H1 (cell line): Measurements from ENCODE around the gene BLNK. TPM values are rescaled to one million over a fixed set of nuclear protein-coding genes. Genes with fewer than 3 reads are reported as not detected.

Source experiments
- CTCF ChIA-PET: fragments of 300-600 bp; sonication (Branson Sonifier 250); formaldehyde crosslinking; loops from one replicate; lab custom pipeline; 2021; ENCODE audit not compliant: partially characterized antibody; lab: Charles Lee
- POLR2A ChIA-PET: fragments of 300-600 bp; sonication (Branson Sonifier 250); formaldehyde crosslinking; loops from one replicate; lab custom pipeline; 2021; ENCODE audit warnings: inconsistent platforms; ENCODE audit not compliant: partially characterized antibody; lab: Charles Lee
- DNase-seq, 2 experiments: peaks; one replicate each; pipeline versions ENCODE4 v3.0.0 to v3.0.0-alpha.2; 2010 to 2022; ENCODE audit warnings: low spot score in 2 of 2, low read depth in 1 of 2, mixed read lengths in 1 of 2
- FAIRE-seq: peaks from 2 replicates; lab custom pipeline; 2011; peaks lifted over from hg19 to GRCh38; lab: Jason Lieb, UNC
- H2AFZ ChIP-seq: 2 replicates; pipeline ENCODE4 v1.8.1; 2012; ENCODE audit warnings: low read length, inconsistent platforms
- H2AK5ac ChIP-seq: 2 replicates; pipeline ENCODE4 v1.6.1; 2013; ENCODE audit warnings: low read depth, low read length
- H2BK120ac ChIP-seq: replicated peaks from 2 replicates; pipeline ENCODE3; 2013; ENCODE audit warnings: low read depth, low read length, inconsistent platforms
- H2BK12ac ChIP-seq: 2 replicates; pipeline ENCODE4 v1.6.1; 2013; ENCODE audit warnings: low read depth, low read length
- H2BK15ac ChIP-seq: 2 replicates; pipeline ENCODE4 v1.6.1; 2013; ENCODE audit warnings: low read length
- H2BK20ac ChIP-seq: 2 replicates; pipeline ENCODE4 v1.6.1; 2013; ENCODE audit warnings: low read length
- H2BK5ac ChIP-seq: 2 replicates; pipeline ENCODE4 v1.6.1; 2013; ENCODE audit warnings: low read depth, low read length
- H3K14ac ChIP-seq: 2 replicates; pipeline ENCODE4 v1.6.1; 2013; ENCODE audit warnings: inconsistent platforms; ENCODE audit not compliant: insufficient read length
- H3K18ac ChIP-seq: 2 replicates; pipeline ENCODE4 v1.6.1; 2013; ENCODE audit warnings: low read length; ENCODE audit errors: extremely low read depth
- H3K23ac ChIP-seq: 2 replicates; pipeline ENCODE4 v1.6.1; 2013; ENCODE audit warnings: inconsistent platforms; ENCODE audit not compliant: insufficient read length
- H3K23me2 ChIP-seq: 2 replicates; pipeline ENCODE4 v1.6.1; 2013; ENCODE audit warnings: low read depth, low read length
- H3K27ac ChIP-seq: 2 replicates; pipeline ENCODE4 v1.6.1; 2011; ENCODE audit warnings: low read depth, low read length, inconsistent platforms
- H3K27me3 ChIP-seq, 4 experiments: replicated peaks in 1 of 4; 1 replicate in 1 of 4; 2 replicates in 3 of 4; pipeline versions ENCODE4 v1.6.1 to v1.8.1; 2011 to 2013; ENCODE audit warnings: low read length in 3 of 4, mild to moderate bottlenecking in 3 of 4, inconsistent platforms in 2 of 4, mixed read lengths in 2 of 4, moderate library complexity in 1 of 4; ENCODE audit not compliant: control insufficient read depth in 3 of 4, insufficient read depth in 3 of 4; ENCODE audit errors: extremely low read depth in 1 of 4
- H3K36me3 ChIP-seq, 4 experiments: 2 replicates each; pipeline versions ENCODE4 v1.6.1 to v1.8.1; 2011 to 2013; ENCODE audit warnings: mild to moderate bottlenecking in 4 of 4, low read length in 3 of 4, moderate library complexity in 2 of 4, control low read depth in 1 of 4, inconsistent platforms in 1 of 4; ENCODE audit not compliant: insufficient read depth in 4 of 4, control insufficient read depth in 2 of 4
- H3K4ac ChIP-seq: replicated peaks from 2 replicates; pipeline ENCODE3; 2013; ENCODE audit warnings: low read length, low read depth, mixed read lengths, inconsistent platforms; ENCODE audit not compliant: insufficient read length
- H3K4me1 ChIP-seq, 4 experiments: replicated peaks in 1 of 4; 1 replicate in 1 of 4; 2 replicates in 3 of 4; pipeline versions ENCODE4 v1.6.1 to v1.8.1; 2011 to 2013; ENCODE audit warnings: low read length in 3 of 4, inconsistent platforms in 2 of 4, mixed read lengths in 1 of 4; ENCODE audit not compliant: insufficient read depth in 4 of 4, control insufficient read depth in 3 of 4
- H3K4me2 ChIP-seq, 2 experiments: 2 replicates each; pipeline versions ENCODE4 v1.6.1 to v1.8.1; 2011 to 2013; ENCODE audit warnings: low read depth in 2 of 2, low read length in 2 of 2, control low read depth in 1 of 2, inconsistent platforms in 1 of 2, mild to moderate bottlenecking in 1 of 2; ENCODE audit not compliant: insufficient read depth in 1 of 2
- H3K4me3 ChIP-seq, 4 experiments: fragments of 200-600, 300-600 bp in 1 of 4; sonication (generic), shearing (Covaris generic), sonication (Bioruptor Twin) in 1 of 4; 2 replicates each; pipeline versions ENCODE4 v1.5.1 to v1.8.1; 2011 to 2016; ENCODE audit warnings: low read length in 4 of 4, low read depth in 3 of 4, control low read depth in 2 of 4, inconsistent platforms in 2 of 4, mild to moderate bottlenecking in 2 of 4, mixed read lengths in 1 of 4, moderate library complexity in 1 of 4; ENCODE audit not compliant: insufficient read depth in 2 of 4; ENCODE audit errors: extremely low read depth in 1 of 4
- H3K56ac ChIP-seq: replicated peaks from 2 replicates; pipeline ENCODE3; 2013; ENCODE audit warnings: low read depth, mild to moderate bottlenecking, mixed read lengths, low read length, inconsistent platforms; ENCODE audit not compliant: insufficient read length
- H3K79me1 ChIP-seq: 2 replicates; pipeline ENCODE4 v1.6.1; 2013; ENCODE audit warnings: low read depth, low read length, control low read depth
- H3K79me2 ChIP-seq, 2 experiments: 2 replicates each; pipeline versions ENCODE4 v1.6.1 to v1.8.1; 2012 to 2013; ENCODE audit warnings: low read length in 2 of 2, mild to moderate bottlenecking in 2 of 2, inconsistent platforms in 1 of 2; ENCODE audit not compliant: insufficient read depth in 2 of 2, control insufficient read depth in 1 of 2
- H3K9ac ChIP-seq, 4 experiments: replicated peaks in 1 of 4; 1 replicate in 1 of 4; 2 replicates in 3 of 4; pipeline versions ENCODE4 v1.6.1 to v1.8.1; 2011 to 2013; ENCODE audit warnings: low read depth in 3 of 4, low read length in 3 of 4, control low read depth in 2 of 4, mild to moderate bottlenecking in 2 of 4, moderate library complexity in 2 of 4, inconsistent platforms in 1 of 4; ENCODE audit errors: extremely low read depth in 1 of 4
- H3K9me3 ChIP-seq, 2 experiments: 2 replicates each; pipeline versions ENCODE4 v1.6.1 to v1.8.1; 2012 to 2013; ENCODE audit warnings: mild to moderate bottlenecking in 2 of 2, moderate library complexity in 2 of 2, control low read depth in 1 of 2, inconsistent platforms in 1 of 2, low read depth in 1 of 2, low read length in 1 of 2, mixed read lengths in 1 of 2; ENCODE audit not compliant: insufficient read depth in 2 of 2
- H4K20me1 ChIP-seq, 2 experiments: replicated peaks in 1 of 2; 2 replicates each; pipeline versions ENCODE3 to v1.8.1; 2011 to 2013; ENCODE audit warnings: inconsistent platforms in 2 of 2, low read length in 2 of 2, mild to moderate bottlenecking in 1 of 2; ENCODE audit not compliant: insufficient read depth in 2 of 2, control insufficient read depth in 1 of 2
- H4K5ac ChIP-seq: 2 replicates; pipeline ENCODE4 v1.6.1; 2013; ENCODE audit warnings: low read length, low read depth, mixed read lengths, inconsistent platforms; ENCODE audit not compliant: insufficient read length
- H4K8ac ChIP-seq: 2 replicates; pipeline ENCODE4 v1.8.0; 2013; ENCODE audit warnings: mild to moderate bottlenecking, moderate library complexity, low read length, inconsistent platforms; ENCODE audit not compliant: insufficient read depth; ENCODE audit errors: extremely low read depth
- H4K91ac ChIP-seq: replicated peaks from 2 replicates; pipeline ENCODE3; 2013; ENCODE audit warnings: low read length, mixed read lengths, inconsistent platforms; ENCODE audit not compliant: insufficient read length
- ASH2L ChIP-seq: fragments of 200-600, 300-600 bp; sonication (generic); IDR thresholded peaks from one replicate; pipeline ENCODE4 v1.7.1; 2017; ENCODE audit warnings: low read length
- BCL11A ChIP-seq, 2 experiments: IDR thresholded peaks; one replicate each; pipeline ENCODE4 v1.6.1; 2011; ENCODE audit warnings: low read depth in 2 of 2, low read length in 2 of 2, mild to moderate bottlenecking in 2 of 2
- TAF7 ChIP-seq: optimal IDR thresholded peaks from 2 replicates; pipeline ENCODE3; 2011; ENCODE audit warnings: low read depth, mild to moderate bottlenecking, inconsistent platforms, low read length, moderate library complexity, borderline replicate concordance
- WGBS, 2 experiments: shearing (Covaris generic) in 1 of 2; methylation state at CpG; one replicate each; pipeline versions ENCODE4 v1.1.6 to v1.1.7; 2013 to 2015; ENCODE audit warnings: low lambda C conversion rate in 2 of 2, mixed read lengths in 2 of 2, inconsistent platforms in 1 of 2, low coverage in 1 of 2, missing lambda C conversion rate in 1 of 2; ENCODE audit not compliant: insufficient replicate concordance in 2 of 2, insufficient coverage in 1 of 2, insufficient read length in 1 of 2; ENCODE audit errors: extremely low coverage in 1 of 2, missing lambda C conversion rate in 1 of 2; 5-methylcytosine and 5-hydroxymethylcytosine counted together
- polyA plus RNA-seq, 7 experiments: library from polyadenylated mRNA; depleted of rRNA in 3 of 7; stranded (reverse) in 5 of 7; unstranded in 2 of 7; fragments of >200 nt in 5 of 7; fragments of 200-250 nt in 2 of 7; gene quantifications; 1 replicate in 5 of 7; 2 replicates in 1 of 7; 4 replicates in 1 of 7; pipeline versions ENCODE4 v1.2.1 to v1.2.3, GENCODE V29; 2011 to 2013; ENCODE audit warnings: missing spikeins in 2 of 7, mixed read lengths in 2 of 7
- total RNA-seq: library from RNA; stranded (reverse); fragmentation: NEBNext Ultra II Directional; extraction: Animal tissue kit (Norgen Biotek cat#: 25700); gene quantifications from 2 replicates; pipeline ENCODE4 v1.2.1, GENCODE V29; 2021
- TF ChIP-seq, protein P1 (sequence below): IDR thresholded peaks from 2 replicates; pipeline ENCODE4 v1.6.1; 2012; ENCODE audit warnings: inconsistent platforms
- TF ChIP-seq, protein P2 (sequence below): IDR thresholded peaks from 2 replicates; pipeline ENCODE4 v1.6.1; 2012; ENCODE audit warnings: inconsistent platforms

BLNK gene
- total and polyA plus RNA-seq, 2 of the 8 experiments (the other 6 are each of a cell fraction or from before 2014, with no cell fraction given), result not detected

GRCh38 chr10:96313344-96313743, 42.0 kb upstream of the BLNK start:
- DNase-seq, result no peak
- H3K27me3 ChIP-seq, result no peaks in the 10 kb centered on the region
- no peaks in the 10 kb centered on the region for H4K20me1 ChIP-seq
- H3K4me1 ChIP-seq, result peaks cover 3 to 27% (median 23%) of the 10 kb centered on the region in 4 experiments; a peak in 6 of 7 replicates
- H2AFZ ChIP-seq, result no peak overlapping the region
- H3K36me3 ChIP-seq, result no peaks in the 10 kb centered on the region
- no peak overlapping the region for H3K23ac ChIP-seq
- no peak overlapping the region for H3K4me2 ChIP-seq
- peak overlapping the region; percentile 69; the same call in 1 of the 2 replicates for H2BK12ac ChIP-seq
- H2BK120ac ChIP-seq, result no peak overlapping the region
- no peak overlapping the region for H3K27ac ChIP-seq
- ChIA-PET CTCF (interaction anchor here (1.0 to 4.3 kb wide), 6 partner anchors 10 to 295 kb away, joined by 3 to 20 read pairs (median 5); no protein-coding TSS in a partner anchor), POLR2A (no interaction called here)
- H4K5ac ChIP-seq, result no peak overlapping the region
- H4K91ac ChIP-seq, result no peak overlapping the region
- no peaks in the 10 kb centered on the region for H3K79me1 ChIP-seq
- no peaks in the 10 kb centered on the region for H3K9me3 ChIP-seq
- no peak overlapping the region for H3K18ac ChIP-seq
- no peak overlapping the region for H3K9ac ChIP-seq
- no peaks in the 10 kb centered on the region for H3K23me2 ChIP-seq
- 86% methylated on average over 2 of the region's 2 CpGs; no CpG with 5 or more reads in 1 of the 2 experiments for WGBS, 2 experiments
- no peaks in the 10 kb centered on the region for H3K79me2 ChIP-seq
- no peak overlapping the region for H3K14ac ChIP-seq
- no peak overlapping the region for H3K4me3 ChIP-seq
- H3K4ac ChIP-seq, result no peak overlapping the region
- no peak overlapping the region; the same call in 1 of the 2 replicates for H4K8ac ChIP-seq
- no peak overlapping the region for H2AK5ac ChIP-seq
- no peak overlapping the region for H3K56ac ChIP-seq
- H2BK5ac ChIP-seq, result no peak overlapping the region
- no peak for FAIRE-seq
- no peak overlapping the region for H2BK15ac ChIP-seq
- no peak overlapping the region for H2BK20ac ChIP-seq
- TF ChIP-seq TAF7 (no peak), ASH2L (no peak), BCL11A (IDR thresholded peaks at IDR 0.05; ENCODE audit: low read depth in 2 of 2, low read length in 2 of 2) (no peak)
- TF ChIP-seq, protein P1, sequence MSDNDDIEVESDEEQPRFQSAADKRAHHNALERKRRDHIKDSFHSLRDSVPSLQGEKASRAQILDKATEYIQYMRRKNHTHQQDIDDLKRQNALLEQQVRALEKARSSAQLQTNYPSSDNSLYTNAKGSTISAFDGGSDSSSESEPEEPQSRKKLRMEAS, result no peak
- TF ChIP-seq, protein P2, sequence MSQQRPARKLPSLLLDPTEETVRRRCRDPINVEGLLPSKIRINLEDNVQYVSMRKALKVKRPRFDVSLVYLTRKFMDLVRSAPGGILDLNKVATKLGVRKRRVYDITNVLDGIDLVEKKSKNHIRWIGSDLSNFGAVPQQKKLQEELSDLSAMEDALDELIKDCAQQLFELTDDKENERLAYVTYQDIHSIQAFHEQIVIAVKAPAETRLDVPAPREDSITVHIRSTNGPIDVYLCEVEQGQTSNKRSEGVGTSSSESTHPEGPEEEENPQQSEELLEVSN, result no peak
